ENCODE measurements around the gene LSM10. TPM values are rescaled to one million over a fixed set of nuclear protein-coding genes. Genes with fewer than 3 reads are reported as not detected.

The LSM10 gene
- total RNA-seq, 4 donors from 2014 or later = 3.7 to 48.1 (median 15.1) TPM

DNA sequence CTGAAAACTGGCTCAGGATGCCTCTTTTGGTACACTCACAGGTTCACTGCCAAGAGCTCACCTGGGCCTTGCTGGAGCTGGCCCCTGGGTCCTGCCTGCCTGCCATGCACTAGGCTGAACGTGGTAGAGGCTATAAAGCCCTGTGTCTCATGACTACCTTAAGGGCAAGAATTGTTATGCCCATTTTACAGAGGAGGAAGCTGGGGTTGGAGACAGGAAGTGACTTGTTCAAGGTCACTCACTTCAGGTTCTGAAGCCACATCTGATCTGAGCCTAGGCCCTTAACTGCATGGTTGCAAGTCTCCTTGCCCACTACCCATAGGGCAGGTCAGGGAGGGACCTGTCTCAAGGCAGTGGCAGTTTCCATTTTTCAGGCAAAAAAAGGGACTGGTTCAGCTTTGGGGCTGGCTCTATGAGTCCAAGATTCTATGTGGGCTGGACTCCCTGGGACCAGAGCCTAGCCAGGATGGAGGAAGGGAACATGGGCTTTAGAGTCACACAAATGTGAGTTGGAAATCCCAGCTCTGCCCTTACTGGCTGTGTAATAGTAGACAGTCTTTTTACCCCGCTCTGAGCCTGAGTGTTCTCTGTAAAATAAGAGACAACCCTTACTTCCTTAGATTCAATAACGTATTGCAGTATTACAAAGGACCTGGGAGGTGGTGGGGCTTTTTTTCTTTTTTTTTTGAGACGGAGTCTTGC lies 19.8 kb downstream of the LSM10 start:
- Histone ChIP-seq H3K4me3 (no peak overlapping the region), H3K4me1 (peaks cover 19 to 25% of the 10 kb centered on the region in 2 donors), H3K27ac (no peak overlapping the region), H3K36me3 (no peaks in the 10 kb centered on the region), H3K9me3 (no peaks in the 10 kb centered on the region), H3K27me3 (no peaks in the 10 kb centered on the region)
- intact Hi-C loops (cut with DNase I; ENCODE audit: low total_unique reads) = no loop called here
- TF ChIP-seq POLR2A (IDR thresholded peaks at IDR 0.05) = no peak
- TF ChIP-seq, protein P1, sequence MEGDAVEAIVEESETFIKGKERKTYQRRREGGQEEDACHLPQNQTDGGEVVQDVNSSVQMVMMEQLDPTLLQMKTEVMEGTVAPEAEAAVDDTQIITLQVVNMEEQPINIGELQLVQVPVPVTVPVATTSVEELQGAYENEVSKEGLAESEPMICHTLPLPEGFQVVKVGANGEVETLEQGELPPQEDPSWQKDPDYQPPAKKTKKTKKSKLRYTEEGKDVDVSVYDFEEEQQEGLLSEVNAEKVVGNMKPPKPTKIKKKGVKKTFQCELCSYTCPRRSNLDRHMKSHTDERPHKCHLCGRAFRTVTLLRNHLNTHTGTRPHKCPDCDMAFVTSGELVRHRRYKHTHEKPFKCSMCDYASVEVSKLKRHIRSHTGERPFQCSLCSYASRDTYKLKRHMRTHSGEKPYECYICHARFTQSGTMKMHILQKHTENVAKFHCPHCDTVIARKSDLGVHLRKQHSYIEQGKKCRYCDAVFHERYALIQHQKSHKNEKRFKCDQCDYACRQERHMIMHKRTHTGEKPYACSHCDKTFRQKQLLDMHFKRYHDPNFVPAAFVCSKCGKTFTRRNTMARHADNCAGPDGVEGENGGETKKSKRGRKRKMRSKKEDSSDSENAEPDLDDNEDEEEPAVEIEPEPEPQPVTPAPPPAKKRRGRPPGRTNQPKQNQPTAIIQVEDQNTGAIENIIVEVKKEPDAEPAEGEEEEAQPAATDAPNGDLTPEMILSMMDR (IDR thresholded peaks at IDR 0.05) = no peak
- DNase-seq = no peak

DNA sequence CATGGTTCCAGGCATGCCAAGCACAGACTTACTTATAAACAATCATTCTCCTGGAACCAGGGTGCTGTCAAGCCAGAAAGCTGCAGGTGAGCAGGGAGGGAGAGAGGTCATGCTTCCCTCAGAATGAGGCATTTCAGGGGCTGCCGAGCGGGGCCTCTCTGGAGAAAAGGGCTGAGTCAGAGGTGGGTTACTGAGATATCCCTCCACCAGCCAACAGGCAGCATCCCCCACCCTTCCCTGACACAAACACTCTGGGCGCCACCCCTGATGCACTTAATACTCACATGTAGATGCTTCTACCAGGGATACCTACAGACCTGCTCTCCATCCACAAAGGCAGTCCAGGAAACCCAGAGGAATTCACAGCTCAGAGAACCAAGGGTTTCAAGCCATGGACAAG lies 25.1 kb downstream of the LSM10 start:
- no peak overlapping the region for H3K4me3 ChIP-seq
- no peaks in the 10 kb centered on the region for H3K9me3 ChIP-seq
- DNase-seq = no peak
- intact Hi-C loops (cut with DNase I; ENCODE audit: low total_unique reads) = no loop called here
- no peaks in the 10 kb centered on the region for H3K27me3 ChIP-seq
- TF ChIP-seq POLR2A (IDR thresholded peaks at IDR 0.05) = no peak
- TF ChIP-seq, protein P1 (IDR thresholded peaks at IDR 0.05) = no peak
- peak overlapping the region; percentile 78 to 87 for H3K27ac ChIP-seq
- no peaks in the 10 kb centered on the region for H3K36me3 ChIP-seq
- H3K4me1 ChIP-seq = peaks cover 22 to 25% of the 10 kb centered on the region in 2 donors

DNA sequence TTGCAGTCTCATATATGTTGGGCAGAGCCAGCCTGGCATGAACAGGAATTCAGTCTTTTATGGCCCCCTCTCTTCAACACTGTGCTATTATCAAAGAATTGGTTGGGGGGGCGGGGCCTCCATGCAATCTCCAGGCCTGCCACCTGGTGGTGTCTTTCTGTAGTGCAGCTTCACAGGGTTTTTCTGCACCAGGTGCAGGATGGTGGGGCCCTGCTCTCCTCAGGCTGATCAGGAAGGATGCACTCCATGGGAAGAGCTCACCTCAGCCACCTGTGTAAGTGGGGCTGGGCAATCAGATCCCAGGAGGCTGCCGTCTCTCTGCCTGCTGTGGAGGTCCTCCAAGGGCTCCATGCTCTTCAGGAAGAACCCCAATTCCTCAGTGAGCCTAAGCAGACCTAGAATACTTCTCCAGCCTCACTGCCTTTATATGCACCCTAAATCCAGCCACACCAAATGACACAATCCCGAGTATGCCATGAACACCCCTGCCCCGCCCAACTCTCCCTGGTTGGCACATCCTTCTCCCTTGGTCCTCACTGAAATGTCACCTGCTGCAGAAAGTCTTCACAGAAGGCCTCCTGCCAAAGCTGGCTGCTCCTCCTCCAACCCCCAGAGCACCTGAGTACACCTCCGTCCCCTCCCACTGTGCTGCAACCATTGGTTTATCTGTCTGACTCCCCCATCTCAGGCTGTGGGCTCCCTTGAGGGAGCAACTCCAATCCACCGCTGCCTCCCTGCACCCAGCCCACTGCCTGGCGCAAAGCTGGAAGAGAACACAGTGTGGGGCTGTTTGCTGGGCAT lies 28.4 kb downstream of the LSM10 start:
- Histone ChIP-seq H3K4me1 (peaks cover 14 to 22% of the 10 kb centered on the region in 2 donors), H3K36me3 (no peaks in the 10 kb centered on the region), H3K4me3 (no peak overlapping the region), H3K27me3 (no peaks in the 10 kb centered on the region), H3K9me3 (no peaks in the 10 kb centered on the region), H3K27ac (peak overlapping the region in 1 of 2 donors; percentile 5)
- intact Hi-C loops (cut with DNase I; ENCODE audit: low total_unique reads) = no loop called here
- peak; percentile 71 to 76 for DNase-seq
- TF ChIP-seq, protein P1 (IDR thresholded peaks at IDR 0.05) = peak; percentile 85 to 89 (median 86)
- peak in 1 of 2 donors; percentile 11 for TF ChIP-seq POLR2A (IDR thresholded peaks at IDR 0.05)

DNA sequence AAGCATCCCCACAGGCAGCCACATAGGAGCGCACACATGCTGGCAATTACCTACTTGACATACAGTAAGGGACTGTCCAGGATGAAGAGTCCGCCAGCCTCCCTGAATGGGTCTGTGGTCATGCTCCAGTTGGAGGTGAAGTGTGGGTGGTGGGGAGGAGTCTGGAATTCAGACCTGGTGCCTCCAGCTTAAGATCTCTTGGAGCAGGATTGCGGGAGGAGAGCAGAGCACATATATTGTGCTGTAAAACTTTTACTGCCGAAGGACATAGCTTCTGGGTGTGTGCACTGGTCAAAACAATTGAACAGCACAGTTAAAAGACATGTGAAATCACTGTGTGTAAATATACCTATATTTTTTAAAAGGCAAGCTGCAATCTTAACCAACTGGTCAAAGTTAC lies 29.9 kb downstream of the LSM10 start:
- Histone ChIP-seq H3K36me3 (no peaks in the 10 kb centered on the region), H3K4me1 (peaks cover 5 to 8% of the 10 kb centered on the region in 2 donors), H3K4me3 (no peak overlapping the region), H3K27ac (no peak overlapping the region), H3K27me3 (no peaks in the 10 kb centered on the region), H3K9me3 (no peaks in the 10 kb centered on the region)
- DNase-seq = no peak
- intact Hi-C loops (cut with DNase I; ENCODE audit: low total_unique reads) = no loop called here
- TF ChIP-seq POLR2A (IDR thresholded peaks at IDR 0.05) = no peak
- TF ChIP-seq, protein P1 (IDR thresholded peaks at IDR 0.05) = no peak

DNA sequence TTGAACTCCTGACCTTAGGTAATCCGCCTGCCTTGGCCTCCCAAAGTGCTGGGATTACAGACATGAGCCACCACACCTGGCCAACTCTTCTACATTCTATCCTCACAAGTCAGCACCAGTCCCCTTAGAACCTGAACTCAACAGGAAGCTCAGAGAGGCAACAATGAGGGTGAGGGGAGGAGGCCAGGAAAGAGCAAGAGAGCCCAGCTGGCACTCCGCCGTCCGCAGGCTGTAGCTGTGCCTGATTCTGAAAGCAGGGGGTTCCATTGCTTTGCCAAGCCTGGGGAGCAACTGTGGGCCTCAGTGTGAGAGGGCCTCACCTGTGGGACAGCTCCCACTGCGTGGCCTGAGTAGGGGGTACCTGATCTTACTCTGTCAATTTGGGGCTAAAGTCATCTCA lies 30.6 kb downstream of the LSM10 start:
- no peaks in the 10 kb centered on the region for H3K36me3 ChIP-seq
- TF ChIP-seq, protein P1 (IDR thresholded peaks at IDR 0.05) = no peak
- no peak for TF ChIP-seq POLR2A (IDR thresholded peaks at IDR 0.05)
- H3K9me3 ChIP-seq = no peaks in the 10 kb centered on the region
- no peak overlapping the region for H3K27ac ChIP-seq
- H3K4me3 ChIP-seq = no peak overlapping the region
- no peak for DNase-seq
- no peaks in the 10 kb centered on the region for H3K27me3 ChIP-seq
- intact Hi-C loops (cut with DNase I; ENCODE audit: low total_unique reads) = no loop called here
- peaks cover 0 to 6% of the 10 kb centered on the region in 2 donors for H3K4me1 ChIP-seq
